Adipocyte (in vitro differentiated cells): ENCODE data around the gene KLK7.
"Not testable (repeated sequence)": the region's sequence is repeated elsewhere in the genome, so short reads cannot be mapped to it uniquely, and the experiment has no call there.

Source experiments
- DNase-seq: peaks from one replicate; pipeline ENCODE4 v3.0.0-alpha.2; 2015; ENCODE audit warnings: low read depth
- H3K27me3 ChIP-seq: replicated peaks from 2 replicates; pipeline ENCODE4 v1.7.0; 2013; ENCODE audit warnings: mild to moderate bottlenecking, low read length, moderate library complexity; ENCODE audit not compliant: control insufficient read depth, insufficient read depth
- H3K36me3 ChIP-seq: 2 replicates; pipeline ENCODE4 v1.7.0; 2013; ENCODE audit warnings: low read length, mild to moderate bottlenecking, moderate library complexity; ENCODE audit not compliant: control insufficient read depth, insufficient read depth, severe bottlenecking
- H3K4me1 ChIP-seq: 2 replicates; pipeline ENCODE4 v1.7.0; 2013; ENCODE audit warnings: mild to moderate bottlenecking, low read length, moderate library complexity; ENCODE audit not compliant: control insufficient read depth, insufficient read depth
- H3K4me3 ChIP-seq: 2 replicates; pipeline ENCODE4 v1.7.0; 2013; ENCODE audit warnings: mild to moderate bottlenecking, low read length, moderate library complexity
- H3K9ac ChIP-seq: 2 replicates; pipeline ENCODE4 v1.7.0; 2013; ENCODE audit warnings: mild to moderate bottlenecking, low read length, moderate library complexity
- H3K9me3 ChIP-seq: 2 replicates; pipeline ENCODE4 v1.7.0; 2013; ENCODE audit warnings: mild to moderate bottlenecking, low read length, moderate library complexity; ENCODE audit not compliant: control insufficient read depth

The KLK7 gene

GRCh38 chr19:50998061-50998460 is 14.3 kb upstream of the KLK7 start:
- no peaks in the 10 kb centered on the region for H3K4me1 ChIP-seq
- H3K9ac ChIP-seq = no peak overlapping the region
- H3K4me3 ChIP-seq = no peak overlapping the region
- peaks cover 19% of the 10 kb centered on the region for H3K27me3 ChIP-seq
- H3K36me3 ChIP-seq = no peaks in the 10 kb centered on the region
- no peak for DNase-seq
- H3K9me3 ChIP-seq = no peaks in the 10 kb centered on the region

GRCh38 chr19:50994129-50994528 is 10.4 kb upstream of the KLK7 start:
- H3K4me3 ChIP-seq = no peak overlapping the region
- no peak overlapping the region for H3K9ac ChIP-seq
- H3K9me3 ChIP-seq = no peaks in the 10 kb centered on the region
- no peak for DNase-seq
- no peaks in the 10 kb centered on the region for H3K4me1 ChIP-seq
- H3K27me3 ChIP-seq = peaks cover 11% of the 10 kb centered on the region
- H3K36me3 ChIP-seq = no peaks in the 10 kb centered on the region

- no peaks in the 10 kb centered on the region for H3K9me3 ChIP-seq
- no peak for DNase-seq
- H3K27me3 ChIP-seq = peaks cover 3% of the 10 kb centered on the region
- no peak overlapping the region for H3K9ac ChIP-seq
- no peak overlapping the region for H3K4me3 ChIP-seq
- H3K36me3 ChIP-seq = no peaks in the 10 kb centered on the region
- no peaks in the 10 kb centered on the region for H3K4me1 ChIP-seq
Observed at GRCh38 chr19:50992666-50993035, 8.9 kb upstream of the KLK7 start.

- H3K27me3 ChIP-seq = peaks cover 20% of the 10 kb centered on the region
Observed at GRCh38 chr19:50984416-50984815, 699 bp upstream of the KLK7 start.

GRCh38 chr19:50982186-50982585 is 1.5 kb downstream of the KLK7 start:
- H3K4me3 ChIP-seq = no peak overlapping the region
- DNase-seq = no peak
- peaks cover 25% of the 10 kb centered on the region for H3K27me3 ChIP-seq

More at GRCh38 chr19:50984416-50984815, 699 bp upstream of the KLK7 start:
- not testable (repeated sequence) for H3K9ac ChIP-seq, H3K4me1 ChIP-seq, H3K4me3 ChIP-seq, DNase-seq, H3K36me3 ChIP-seq, H3K9me3 ChIP-seq

GRCh38 chr19:50981587-50982146 is 2.0 kb downstream of the KLK7 start:
- Histone ChIP-seq H3K9ac (no peak overlapping the region), H3K36me3 (no peaks in the 10 kb centered on the region), H3K27me3 (peaks cover 25% of the 10 kb centered on the region), H3K4me1 (no peaks in the 10 kb centered on the region), H3K9me3 (no peaks in the 10 kb centered on the region), H3K4me3 (no peak overlapping the region)
- DNase-seq = no peak

More at GRCh38 chr19:50982186-50982585, 1.5 kb downstream of the KLK7 start:
- Histone ChIP-seq H3K9ac (no peak overlapping the region), H3K9me3 (no peaks in the 10 kb centered on the region), H3K4me1 (no peaks in the 10 kb centered on the region), H3K36me3 (no peaks in the 10 kb centered on the region)

GRCh38 chr19:50980208-50980607 is 3.5 kb downstream of the KLK7 start:
- DNase-seq = no peak
- H3K4me1 ChIP-seq = no peaks in the 10 kb centered on the region
- H3K9me3 ChIP-seq = no peaks in the 10 kb centered on the region
- H3K4me3 ChIP-seq = no peak overlapping the region
- H3K36me3 ChIP-seq = no peaks in the 10 kb centered on the region
- peaks cover 33% of the 10 kb centered on the region for H3K27me3 ChIP-seq
- H3K9ac ChIP-seq = no peak overlapping the region

- Histone ChIP-seq H3K27me3 (peaks cover 33% of the 10 kb centered on the region), H3K36me3 (no peaks in the 10 kb centered on the region), H3K9ac (no peak overlapping the region), H3K4me1 (no peaks in the 10 kb centered on the region), H3K4me3 (no peak overlapping the region), H3K9me3 (no peaks in the 10 kb centered on the region)
- no peak for DNase-seq
Observed at GRCh38 chr19:50979758-50980157, 4.0 kb downstream of the KLK7 start.

- no peak for DNase-seq
- no peaks in the 10 kb centered on the region for H3K9me3 ChIP-seq
- H3K27me3 ChIP-seq = peaks cover 33% of the 10 kb centered on the region
- no peaks in the 10 kb centered on the region for H3K36me3 ChIP-seq
- H3K9ac ChIP-seq = no peak overlapping the region
- no peaks in the 10 kb centered on the region for H3K4me1 ChIP-seq
- H3K4me3 ChIP-seq = no peak overlapping the region
Observed at GRCh38 chr19:50978772-50979390, 4.8 kb downstream of the KLK7 start.

- Histone ChIP-seq H3K4me3 (no peak overlapping the region), H3K9ac (no peak overlapping the region), H3K4me1 (no peaks in the 10 kb centered on the region)
Observed at GRCh38 chr19:50977626-50978025, 6.1 kb downstream of the KLK7 start.

GRCh38 chr19:50975766-50976165 is 8.0 kb downstream of the KLK7 start:
- Histone ChIP-seq H3K27me3 (peaks cover 29% of the 10 kb centered on the region), H3K4me1 (no peaks in the 10 kb centered on the region), H3K9me3 (no peaks in the 10 kb centered on the region), H3K36me3 (no peaks in the 10 kb centered on the region), H3K4me3 (no peak overlapping the region), H3K9ac (no peak overlapping the region)
- DNase-seq = no peak

More at GRCh38 chr19:50977626-50978025, 6.1 kb downstream of the KLK7 start:
- Histone ChIP-seq H3K9me3 (no peaks in the 10 kb centered on the region), H3K27me3 (peaks cover 33% of the 10 kb centered on the region), H3K36me3 (no peaks in the 10 kb centered on the region)
- DNase-seq = no peak
